H1 (cell line): ENCODE results near the gene SS18L1. TPM values are rescaled to one million over a fixed set of nuclear protein-coding genes. Genes with fewer than 3 reads are reported as not detected.

Source experiments
- HDAC2 ChIP-seq, 2 experiments: fragments of 300-600 bp in 1 of 2; sonication (generic) in 1 of 2; IDR thresholded peaks; 2 replicates each; pipeline ENCODE4 v1.6.1; 2011 to 2012; ENCODE audit warnings: low read depth in 2 of 2, low read length in 2 of 2, mild to moderate bottlenecking in 2 of 2, moderate library complexity in 2 of 2, borderline replicate concordance in 1 of 2, inconsistent platforms in 1 of 2
- NRF1 ChIP-seq: IDR thresholded peaks from 2 replicates; pipeline ENCODE4 v1.6.1; 2011; ENCODE audit warnings: mild to moderate bottlenecking, low read depth, low read length, improper control_type of control experiment
- SIN3A ChIP-seq, 2 experiments: IDR thresholded peaks in 1 of 2; conservative IDR thresholded peaks in 1 of 2; 2 replicates each; pipeline ENCODE4 v1.6.1; 2011 to 2012; ENCODE audit warnings: low read length in 2 of 2, improper control_type of control experiment in 1 of 2, low read depth in 1 of 2, mild to moderate bottlenecking in 1 of 2
- SIX5 ChIP-seq: IDR thresholded peaks from 2 replicates; pipeline ENCODE4 v1.6.1; 2011; ENCODE audit warnings: mild to moderate bottlenecking, low read depth, low read length
- SUZ12 ChIP-seq: fragments of 200-600 bp; sonication (generic); IDR thresholded peaks from 2 replicates; pipeline ENCODE4 v1.6.1; 2012; ENCODE audit warnings: mild to moderate bottlenecking, inconsistent platforms, low read length, moderate library complexity, mixed read lengths
- TBP ChIP-seq: IDR thresholded peaks from 2 replicates; pipeline ENCODE4 v1.6.1; 2011; ENCODE audit warnings: low read depth, low read length, improper control_type of control experiment
- polyA plus RNA-seq, 7 experiments: library from polyadenylated mRNA; depleted of rRNA in 3 of 7; stranded (reverse) in 5 of 7; unstranded in 2 of 7; fragments of >200 nt in 5 of 7; fragments of 200-250 nt in 2 of 7; gene quantifications; 1 replicate in 5 of 7; 2 replicates in 1 of 7; 4 replicates in 1 of 7; pipeline versions ENCODE4 v1.2.1 to v1.2.3, GENCODE V29; 2011 to 2013; ENCODE audit warnings: missing spikeins in 2 of 7, mixed read lengths in 2 of 7
- total RNA-seq: library from RNA; stranded (reverse); fragmentation: NEBNext Ultra II Directional; extraction: Animal tissue kit (Norgen Biotek cat#: 25700); gene quantifications from 2 replicates; pipeline ENCODE4 v1.2.1, GENCODE V29; 2021

Gene SS18L1
- total and polyA plus RNA-seq, 2 of the 8 experiments (the other 6 are each of a cell fraction or from before 2014, with no cell fraction given) = 28.4 to 29.7 TPM

DNA sequence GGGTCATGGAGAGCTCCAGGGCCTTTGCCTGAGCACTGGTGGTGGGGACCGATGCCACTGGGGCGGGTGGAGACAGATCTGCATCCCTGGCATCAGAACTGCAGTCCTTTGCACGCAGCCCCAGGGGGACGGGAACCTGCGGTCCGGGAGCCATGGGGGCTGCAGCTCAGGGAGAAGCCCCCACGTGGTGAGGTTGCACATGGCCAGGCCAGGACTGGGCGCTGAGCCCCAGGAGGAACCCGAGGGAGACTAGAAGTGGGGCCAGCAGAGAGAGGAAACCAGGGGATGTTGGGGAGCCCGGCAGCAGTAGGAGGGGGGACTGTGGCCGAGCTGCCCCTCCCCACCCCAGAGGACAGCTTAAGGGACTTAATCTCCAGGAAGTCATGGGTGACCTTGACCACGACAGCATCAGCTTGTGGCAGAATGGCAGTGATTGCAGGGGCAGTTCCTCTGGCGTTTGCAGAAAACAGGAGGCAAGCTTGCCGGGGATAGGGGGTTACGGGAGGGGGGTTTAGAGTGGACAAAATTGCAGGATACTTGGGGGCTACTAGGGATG is 39.3 kb upstream of the SS18L1 start (continued):
- TF ChIP-seq NRF1 = no peak
- TF ChIP-seq HDAC2 (IDR thresholded peaks at IDR 0.05; ENCODE audit: borderline replicate concordance in 1 of 2, low read depth in 2 of 2, low read length in 2 of 2) = no peak
- TF ChIP-seq SIN3A (conservative IDR thresholded peaks at IDR 0.05 in 1 of 2, IDR thresholded peaks at IDR 0.05 in 1 of 2; ENCODE audit: low read depth in 1 of 2, low read length in 2 of 2) = no peak
- no peak for TF ChIP-seq SIX5
- no peak for TF ChIP-seq SUZ12
- no peak for TF ChIP-seq TBP
